Measurements from ENCODE around the gene WIPF2. TPM values are rescaled to one million over a fixed set of nuclear protein-coding genes. Genes with fewer than 3 reads are reported as not detected.

WIPF2 gene
- 10 to 100 TPM; 29.0 to 32.7 TPM for total RNA-seq
- polyA plus RNA-seq = 1 to 10 TPM; 6.4 to 7.5 (median 7.5) TPM
- total RNA-seq = 37.3 to 59.7 (median 48.8) reads per million in 6 experiments

- H3K4me3 Mint-ChIP-seq = peak within 1 kb of the TSS; percentile 82 to 99 (median 97)
- peaks cover 0 to 1% (median 0%) of the 10 kb centered on the region in 5 donors for H3K27me3 Mint-ChIP-seq
- POLR2A ChIA-PET = interaction anchor here (0.6 to 1.9 kb wide), 21 partner anchors 9 to 1703 kb away, joined by 3 to 10 read pairs (median 4); partner anchors contain the start of genes CDK12, EIF1, MED24 and PSMD3
- peak; percentile 93 to 98 (median 95) for DNase-seq
- peak within 1 kb of the TSS; percentile 97 to 100 (median 100) for H3K27ac Mint-ChIP-seq
- H3K4me1 Mint-ChIP-seq = peaks cover 18 to 39% (median 38%) of the 10 kb centered on the region in 4 donors
- H3K9me3 Mint-ChIP-seq = no peaks in the 10 kb centered on the region
- peak; percentile 86 to 88 for ATAC-seq
- H3K36me3 Mint-ChIP-seq = peaks cover 0 to 4% (median 0%) of the 10 kb centered on the region in 3 donors
These were observed at the start of gene WIPF2 for GRCh38 chr17:40218740-40219593. Gene WIPF2 (plus strand): TSS chr17:40219304. CDS start chr17:40256460, 37,156 bp downstream.

- DNase-seq (no peak), ATAC-seq (no peak)
- Mint-ChIP-seq H3K27ac (no peak overlapping the region), H3K27me3 (no peaks in the 10 kb centered on the region), H3K36me3 (peaks cover 4 to 94% (median 11%) of the 10 kb centered on the region in 3 donors), H3K9me3 (no peaks in the 10 kb centered on the region), H3K4me3 (no peak overlapping the region), H3K4me1 (peaks cover 7 to 17% (median 9%) of the 10 kb centered on the region in 4 donors)
- POLR2A ChIA-PET = interaction anchor here (1.2 to 1.9 kb wide), 2 partner anchors 57 to 59 kb away, joined by 4 to 11 read pairs; no protein-coding TSS in a partner anchor
These were observed 48.8 kb upstream of the WIPF2 start for GRCh38 chr17:40170325-40170724.

- no peaks in the 10 kb centered on the region for H3K9me3 Mint-ChIP-seq
- DNase-seq = no peak
- POLR2A ChIA-PET = no interaction called here
- H3K4me3 Mint-ChIP-seq = no peak overlapping the region
- H3K36me3 Mint-ChIP-seq = peaks cover 4 to 80% (median 9%) of the 10 kb centered on the region in 3 donors
- peak overlapping the region in 1 of 10 donors; percentile 59 for H3K27ac Mint-ChIP-seq
- ATAC-seq = no peak
- peaks cover 9 to 12% (median 12%) of the 10 kb centered on the region in 4 donors for H3K4me1 Mint-ChIP-seq
- no peaks in the 10 kb centered on the region for H3K27me3 Mint-ChIP-seq
These were observed 47.4 kb upstream of the WIPF2 start for GRCh38 chr17:40171750-40172149.

- Mint-ChIP-seq H3K36me3 (peaks cover 2 to 65% (median 4%) of the 10 kb centered on the region in 3 donors), H3K4me3 (no peak overlapping the region), H3K27me3 (no peaks in the 10 kb centered on the region), H3K4me1 (peaks cover 12 to 18% (median 15%) of the 10 kb centered on the region in 4 donors), H3K9me3 (no peaks in the 10 kb centered on the region), H3K27ac (peak overlapping the region in 2 of 10 donors; percentile 48 to 50)
- DNase-seq = no peak
- no peak for ATAC-seq
- POLR2A ChIA-PET = interaction anchor here (0.6 to 1.4 kb wide), 4 partner anchors 59 to 372 kb away, joined by 3 to 5 read pairs (median 4); no protein-coding TSS in a partner anchor
These were observed 45.9 kb upstream of the WIPF2 start for GRCh38 chr17:40173091-40173777.

GRCh38 chr17:40173778-40174135 is 45.3 kb upstream of the WIPF2 start:
- H3K27me3 Mint-ChIP-seq = no peaks in the 10 kb centered on the region
- peaks cover 1 to 60% (median 4%) of the 10 kb centered on the region in 3 donors for H3K36me3 Mint-ChIP-seq
- DNase-seq (no peak), ATAC-seq (no peak)
- POLR2A ChIA-PET = interaction anchor here (0.7 to 1.4 kb wide), 3 partner anchors 60 to 372 kb away, joined by 4 to 5 read pairs (median 4); no protein-coding TSS in a partner anchor
- no peaks in the 10 kb centered on the region for H3K9me3 Mint-ChIP-seq
- H3K27ac Mint-ChIP-seq = peak overlapping the region in 1 of 10 donors; percentile 48
- peaks cover 11 to 18% (median 12%) of the 10 kb centered on the region in 4 donors for H3K4me1 Mint-ChIP-seq
- no peak overlapping the region for H3K4me3 Mint-ChIP-seq

- peaks cover 0 to 52% (median 4%) of the 10 kb centered on the region in 3 donors for H3K36me3 Mint-ChIP-seq
- DNase-seq (no peak), ATAC-seq (no peak)
- H3K4me1 Mint-ChIP-seq = peaks cover 11 to 16% (median 12%) of the 10 kb centered on the region in 4 donors
- H3K4me3 Mint-ChIP-seq = no peak overlapping the region
- H3K9me3 Mint-ChIP-seq = no peaks in the 10 kb centered on the region
- POLR2A ChIA-PET = interaction anchor here (0.6 to 1.7 kb wide), 5 partner anchors 10 to 895 kb away, joined by 3 to 6 read pairs (median 3); no protein-coding TSS in a partner anchor
- H3K27me3 Mint-ChIP-seq = no peaks in the 10 kb centered on the region
- H3K27ac Mint-ChIP-seq = peak overlapping the region in 4 of 10 donors; percentile 24 to 82 (median 71)
These were observed 44.6 kb upstream of the WIPF2 start for GRCh38 chr17:40174514-40174913.

GRCh38 chr17:40175928-40176753 is 43.0 kb upstream of the WIPF2 start:
- peak overlapping the region in 2 of 10 donors; percentile 74 to 83 for H3K27ac Mint-ChIP-seq
- H3K4me3 Mint-ChIP-seq = peak overlapping the region in 4 of 10 donors; percentile 43 to 77 (median 62)
- POLR2A ChIA-PET = interaction anchor here (0.8 to 1.7 kb wide), 5 partner anchors 9 to 160 kb away, joined by 3 to 4 read pairs (median 3); partner anchors contain the start of genes CASC3 and CSF3
- DNase-seq = no peak
- H3K9me3 Mint-ChIP-seq = no peaks in the 10 kb centered on the region
- ATAC-seq = no peak
- H3K27me3 Mint-ChIP-seq = no peaks in the 10 kb centered on the region
- H3K36me3 Mint-ChIP-seq = peaks cover 0 to 37% (median 4%) of the 10 kb centered on the region in 3 donors
- H3K4me1 Mint-ChIP-seq = peaks cover 9 to 16% (median 12%) of the 10 kb centered on the region in 4 donors

- DNase-seq = no peak
- ATAC-seq = no peak
- Mint-ChIP-seq H3K4me1 (peaks cover 9 to 16% (median 12%) of the 10 kb centered on the region in 4 donors), H3K9me3 (no peaks in the 10 kb centered on the region), H3K36me3 (peaks cover 0 to 31% (median 0%) of the 10 kb centered on the region in 3 donors), H3K4me3 (peak overlapping the region; percentile 43 to 77 (median 65)), H3K27ac (peak overlapping the region in 7 of 10 donors; percentile 20 to 83 (median 65)), H3K27me3 (no peaks in the 10 kb centered on the region)
- POLR2A ChIA-PET = interaction anchor here (0.8 to 1.3 kb wide), 2 partner anchors 15 to 161 kb away, joined by 3 to 4 read pairs; partner anchors contain the start of gene CSF3
These were observed 42.4 kb upstream of the WIPF2 start for GRCh38 chr17:40176754-40177110.

GRCh38 chr17:40177275-40177874 is 41.7 kb upstream of the WIPF2 start, which contains the start of gene RAPGEFL1:
Gene RAPGEFL1 (plus strand): TSS chr17:40177470. CDS start chr17:40177862, 392 bp downstream.
- ATAC-seq = peak; percentile 95 to 98
- Mint-ChIP-seq H3K27ac (peak within 1 kb of the TSS in 7 of 10 donors; percentile 48 to 87 (median 73)), H3K4me3 (peak within 1 kb of the TSS; percentile 54 to 77 (median 68)), H3K9me3 (no peaks in the 10 kb centered on the region), H3K4me1 (peaks cover 9 to 16% (median 12%) of the 10 kb centered on the region in 4 donors), H3K27me3 (no peaks in the 10 kb centered on the region), H3K36me3 (peaks cover 0 to 25% (median 0%) of the 10 kb centered on the region in 3 donors)
- POLR2A ChIA-PET = interaction anchor here (1.0 to 2.4 kb wide), 2 partner anchors 14 to 102 kb away, joined by 4 to 11 read pairs; no protein-coding TSS in a partner anchor
- peak; percentile 60 to 88 (median 72) for DNase-seq

- peak in 1 of 2 donors; percentile 12 for ATAC-seq
- H3K9me3 Mint-ChIP-seq = no peaks in the 10 kb centered on the region
- peaks cover 0 to 17% (median 0%) of the 10 kb centered on the region in 3 donors for H3K36me3 Mint-ChIP-seq
- no peak overlapping the region for H3K27ac Mint-ChIP-seq
- peaks cover 9 to 16% (median 12%) of the 10 kb centered on the region in 4 donors for H3K4me1 Mint-ChIP-seq
- POLR2A ChIA-PET = interaction anchor here (1.0 to 2.4 kb wide), 4 partner anchors 13 to 102 kb away, joined by 3 to 11 read pairs (median 4); no protein-coding TSS in a partner anchor
- DNase-seq = peak in 1 of 10 donors; percentile 9
- peak overlapping the region; percentile 10 to 72 (median 54) for H3K4me3 Mint-ChIP-seq
- no peaks in the 10 kb centered on the region for H3K27me3 Mint-ChIP-seq
These were observed 41.0 kb upstream of the WIPF2 start for GRCh38 chr17:40178021-40178601.

Data from naive thymus-derived CD8-positive, alpha-beta T cell (primary cell).